HG02678 (cell line): Measurements from ENCODE around the gene ACOT11.

Source experiments
- ATAC-seq: cut with Tn5 transposase; IDR thresholded peaks from one replicate; pipeline ENCODE4 v1.9.1; 2021; ENCODE audit warnings: mild to moderate bottlenecking, moderate library complexity; ENCODE audit not compliant: unreplicated experiment

Gene ACOT11

GRCh38 chr1:54640863-54641836, 93.1 kb downstream of the ACOT11 start, which contains the start of gene MROH7:
Gene MROH7 (plus strand): TSS chr1:54641786. CDS start chr1:54652927, 11,141 bp downstream.
- no peak for ATAC-seq

GRCh38 chr1:54643736-54644135, 95.7 kb downstream of the ACOT11 start:
- no peak for ATAC-seq

GRCh38 chr1:54645806-54646676, 98.0 kb downstream of the ACOT11 start:
- ATAC-seq: no peak

DNA sequence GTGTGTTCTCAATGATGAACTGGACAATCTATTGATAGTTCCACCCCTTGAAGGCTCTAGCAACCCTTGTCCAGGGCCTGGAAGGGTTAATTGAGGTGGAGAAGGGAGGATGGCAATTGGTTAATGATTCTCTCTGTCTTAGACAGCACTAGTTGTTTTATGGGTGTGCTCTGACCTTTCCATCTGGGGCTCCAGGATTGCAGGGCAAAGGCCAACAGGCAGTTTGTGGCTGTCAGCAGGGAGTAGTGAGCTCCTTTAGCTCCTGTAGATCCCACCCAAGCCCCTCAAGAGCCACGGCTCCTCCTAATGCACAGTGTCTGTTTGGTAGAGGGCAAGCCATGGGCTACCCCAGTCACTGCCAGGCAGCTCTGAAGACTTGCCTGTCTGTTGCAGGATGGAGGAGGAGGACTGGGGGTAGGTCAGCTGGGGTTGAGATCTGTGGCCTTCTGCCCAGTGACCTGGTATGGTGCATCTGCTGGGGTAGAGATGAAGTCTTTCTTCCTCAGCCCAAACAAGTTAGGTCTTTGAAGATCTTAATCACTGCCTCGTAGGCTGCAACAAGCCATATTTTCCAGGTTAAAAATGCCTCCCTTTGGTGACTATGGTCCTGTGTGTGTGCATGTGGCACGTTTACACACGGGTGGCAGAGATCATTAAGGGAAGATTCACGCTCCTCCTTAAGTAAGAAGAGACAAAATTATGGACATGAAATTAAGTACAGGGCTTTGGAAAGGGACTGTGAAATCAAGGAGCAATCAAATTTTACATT, 101.3 kb downstream of the ACOT11 start:
- ATAC-seq: no peak

GRCh38 chr1:54649921-54650320, 101.9 kb downstream of the ACOT11 start:
- ATAC-seq: no peak

DNA sequence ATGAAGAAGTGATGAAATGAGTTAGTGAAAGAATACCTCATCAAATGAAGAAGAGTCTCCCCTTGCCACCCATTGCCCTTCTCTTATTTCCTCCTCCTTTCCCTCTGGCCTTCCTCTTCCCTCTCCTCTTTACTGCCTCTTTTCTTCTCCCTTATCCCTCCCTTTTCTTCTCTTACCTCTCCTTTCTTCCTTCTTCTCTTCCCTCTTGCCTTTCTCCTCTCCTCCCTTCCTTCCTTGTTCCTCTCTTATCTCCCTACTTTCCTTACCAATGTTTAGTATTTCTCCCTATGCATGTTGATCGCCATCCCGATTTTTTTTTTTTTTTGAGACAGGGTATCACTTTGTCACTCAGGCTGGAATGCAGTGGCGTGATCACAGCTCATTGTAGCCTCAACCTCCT, 102.4 kb downstream of the ACOT11 start:
- ATAC-seq: no peak

- no peak for ATAC-seq
Observed at GRCh38 chr1:54651608-54652007, 103.6 kb downstream of the ACOT11 start.

- ATAC-seq: no peak
Observed at GRCh38 chr1:54652168-54652567, 104.1 kb downstream of the ACOT11 start.

- ATAC-seq: no peak
Observed at GRCh38 chr1:54653036-54653435, 105.0 kb downstream of the ACOT11 start.

- ATAC-seq: no peak
Observed at GRCh38 chr1:54658164-54658913, 110.3 kb downstream of the ACOT11 start.
